ENCODE data around the gene COMMD10.

DNA sequence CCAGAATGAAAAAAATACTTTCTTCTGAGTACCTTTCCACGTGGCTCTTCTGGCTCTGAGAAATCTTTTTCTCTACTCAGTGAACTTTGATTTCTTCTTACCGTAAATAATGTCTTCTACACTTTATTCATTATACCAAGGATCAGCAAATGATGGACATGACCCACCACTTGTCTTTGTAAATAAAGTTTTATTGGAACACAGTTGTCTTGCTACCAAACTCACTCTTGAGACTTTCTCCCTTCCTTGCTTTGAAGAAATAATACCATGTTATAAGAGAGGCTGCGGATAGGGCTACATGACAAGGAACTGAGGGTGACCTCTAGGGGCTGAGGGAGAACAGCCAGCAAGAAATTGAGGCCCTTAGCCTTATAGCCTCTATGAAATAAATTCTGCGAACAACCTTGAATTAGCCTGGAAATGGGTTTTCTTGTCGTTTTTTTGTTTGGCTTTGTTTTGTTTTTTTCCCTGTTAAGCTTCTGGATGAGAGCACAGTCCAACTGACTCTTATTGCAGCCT is 212.5 kb downstream of the COMMD10 start:
- TF ChIP-seq EZH2 (IDR thresholded peaks at IDR 0.05) (no peak), POLR2AphosphoS5 (IDR thresholded peaks at IDR 0.05; ENCODE audit: borderline replicate concordance, low read depth, low read length) (no peak)
